Ecto neural progenitor cell (in vitro differentiated cells): Measurements from ENCODE around the gene MTCL1.

ENCODE experiments used
- DNase-seq: peaks from one replicate; pipeline ENCODE4 v3.0.0-alpha.2; 2018; ENCODE audit warnings: low spot score

The MTCL1 gene

DNA sequence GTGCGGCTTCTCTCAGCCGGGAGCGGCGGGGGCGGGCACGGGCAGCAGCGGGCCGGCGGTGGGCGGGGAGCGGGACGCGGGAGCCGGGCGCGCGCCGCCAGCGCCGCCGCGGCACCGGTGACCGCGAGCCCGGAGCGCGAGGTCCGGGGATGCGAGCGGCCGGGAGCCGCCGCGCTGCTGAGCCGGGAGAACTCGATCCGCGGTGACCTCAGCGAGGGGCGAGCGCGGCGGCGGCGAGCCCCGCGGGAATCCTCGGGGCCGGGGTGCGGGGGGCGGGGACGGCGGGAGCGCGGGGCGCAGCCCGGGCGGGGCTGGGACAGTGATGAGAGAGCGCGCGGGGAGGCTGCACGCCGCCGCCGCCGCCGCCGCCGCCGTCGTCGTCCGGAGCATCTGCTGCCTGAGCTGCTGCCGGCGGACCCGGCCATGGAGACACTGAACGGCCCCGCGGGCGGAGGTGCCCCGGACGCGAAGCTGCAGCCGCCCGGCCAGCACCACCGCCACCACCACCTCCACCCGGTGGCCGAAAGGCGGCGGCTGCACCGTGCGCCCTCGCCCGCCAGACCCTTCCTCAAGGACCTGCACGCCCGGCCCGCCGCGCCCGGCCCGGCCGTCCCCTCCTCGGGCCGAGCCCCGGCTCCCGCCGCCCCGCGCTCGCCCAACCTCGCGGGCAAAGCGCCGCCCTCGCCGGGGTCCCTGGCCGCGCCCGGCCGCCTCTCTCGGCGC lies at the start of gene MTCL1:
Gene MTCL1 (plus strand): TSS at position 319 of the 723 bp plus-strand sequence. CDS start 105 bp downstream, at position 424.
- peak; percentile 76 for DNase-seq

DNA sequence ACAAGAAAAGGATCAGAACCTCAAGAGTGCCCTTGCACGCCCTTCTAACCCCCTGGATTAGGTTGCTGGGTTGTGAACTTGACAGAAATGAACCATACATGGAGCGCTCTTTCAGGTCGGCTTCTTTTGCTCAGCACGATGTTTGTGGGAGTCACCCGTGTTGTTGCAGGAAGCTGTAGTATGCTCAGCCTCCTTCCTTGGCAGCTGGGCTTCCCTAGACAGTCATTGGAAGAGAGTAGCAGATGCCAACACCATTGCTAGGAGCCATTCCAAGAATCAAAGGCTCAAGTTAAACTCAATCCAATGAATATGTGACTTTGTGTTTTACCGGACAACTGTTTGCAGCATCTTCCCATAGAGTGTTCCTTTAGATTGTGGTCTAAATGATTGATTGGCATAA lies 49.1 kb upstream of the MTCL1 start:
- no peak for DNase-seq

DNA sequence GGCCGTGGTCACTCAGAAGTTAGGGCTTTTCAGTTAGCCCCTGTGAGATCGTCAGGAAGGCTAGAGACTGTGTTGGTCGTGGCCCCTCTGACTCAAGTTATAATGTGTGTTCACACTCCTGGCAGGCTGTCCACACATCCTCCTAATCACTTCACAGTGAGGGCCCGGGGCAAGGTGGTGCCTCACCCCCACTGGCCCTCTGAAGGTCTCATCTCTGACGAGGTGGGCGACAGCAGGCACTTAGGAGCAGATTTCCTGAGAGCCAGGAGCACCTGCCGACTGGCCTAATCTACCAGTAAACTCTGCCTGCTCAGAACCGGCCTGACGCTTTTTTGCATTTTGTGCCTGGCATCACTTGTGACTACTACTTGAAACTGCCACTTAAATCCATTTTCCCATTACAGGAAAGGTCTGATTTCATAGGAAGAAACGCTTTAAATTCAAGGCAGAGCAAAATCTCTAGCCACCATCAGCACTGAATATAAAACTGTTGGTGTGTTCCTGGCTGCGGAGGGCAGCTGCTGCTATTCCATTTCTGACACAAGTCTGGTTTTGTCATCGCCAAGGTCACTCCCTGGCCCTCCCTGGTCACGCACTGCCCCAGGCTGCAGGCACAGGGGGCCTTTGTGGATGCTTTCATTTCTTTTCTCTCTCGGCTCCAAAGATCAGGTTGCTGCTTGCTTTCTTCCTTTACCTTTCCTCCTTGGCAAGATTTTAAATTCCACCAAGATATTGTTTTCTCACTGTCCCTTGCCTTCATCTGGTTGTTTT lies 48.1 kb upstream of the MTCL1 start:
- DNase-seq, result no peak

GRCh38 chr18:8657873-8658470 lies 47.4 kb upstream of the MTCL1 start:
- DNase-seq, result no peak

DNA sequence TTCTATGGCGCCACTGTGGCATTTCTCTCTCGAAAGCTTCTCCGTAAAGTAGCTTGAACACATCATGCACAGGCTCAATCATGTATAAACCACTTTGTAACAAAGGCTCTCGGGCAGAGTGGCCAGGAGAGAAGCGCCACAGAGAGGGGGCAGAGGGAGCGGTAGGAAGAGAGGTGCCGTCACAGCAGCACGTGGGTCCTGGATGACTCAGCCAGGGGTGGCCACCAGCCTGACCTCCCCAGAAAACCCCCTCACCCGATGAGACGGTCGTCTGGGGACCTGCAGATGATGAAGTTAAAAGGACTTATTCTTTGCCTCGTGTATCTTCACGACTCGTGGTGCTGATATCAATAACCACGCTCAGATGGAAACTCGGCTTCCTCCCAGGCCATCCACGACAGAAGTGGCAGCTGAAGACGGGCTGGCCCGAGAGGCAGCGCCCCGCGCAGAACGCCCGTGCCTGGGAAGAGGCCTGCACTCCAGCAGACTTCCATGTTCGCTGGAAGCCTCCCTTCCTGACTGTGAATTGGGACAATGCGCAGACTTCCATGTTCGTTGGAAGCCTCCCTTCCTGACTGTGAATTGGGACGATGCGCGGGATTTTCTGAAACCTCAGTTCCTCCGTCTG lies 46.4 kb upstream of the MTCL1 start:
- no peak for DNase-seq

DNA sequence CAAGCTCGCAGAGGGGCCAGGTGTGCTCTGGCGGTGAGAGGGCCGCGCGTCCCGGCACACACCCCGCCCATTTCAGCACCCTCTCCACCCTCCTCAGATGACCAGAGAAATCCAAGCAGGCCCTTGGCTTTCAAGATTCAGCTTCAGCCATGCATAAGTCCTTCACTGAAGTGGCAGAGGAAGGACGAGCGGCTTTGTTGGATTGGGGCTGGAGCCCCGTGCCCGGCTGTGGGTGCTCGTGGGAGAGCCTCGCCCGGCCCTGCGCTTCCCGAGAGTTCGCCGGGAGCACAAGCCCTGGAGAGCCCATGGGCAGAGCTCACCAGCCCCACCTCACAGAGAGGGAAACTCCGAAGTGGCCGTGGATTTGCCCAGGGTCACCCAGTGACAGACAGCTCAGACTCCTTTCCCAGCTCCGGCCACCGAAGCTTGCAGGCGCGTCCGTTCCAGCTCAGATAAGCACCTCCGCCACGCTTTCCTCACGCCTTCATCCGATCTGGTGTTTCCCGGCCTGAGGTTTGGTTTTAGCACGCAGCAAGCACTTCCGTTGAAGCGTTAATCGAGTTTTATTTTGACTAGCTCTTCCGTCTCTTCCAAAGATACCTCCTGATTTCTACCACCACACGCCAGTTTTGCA lies 45.6 kb upstream of the MTCL1 start:
- no peak for DNase-seq

DNA sequence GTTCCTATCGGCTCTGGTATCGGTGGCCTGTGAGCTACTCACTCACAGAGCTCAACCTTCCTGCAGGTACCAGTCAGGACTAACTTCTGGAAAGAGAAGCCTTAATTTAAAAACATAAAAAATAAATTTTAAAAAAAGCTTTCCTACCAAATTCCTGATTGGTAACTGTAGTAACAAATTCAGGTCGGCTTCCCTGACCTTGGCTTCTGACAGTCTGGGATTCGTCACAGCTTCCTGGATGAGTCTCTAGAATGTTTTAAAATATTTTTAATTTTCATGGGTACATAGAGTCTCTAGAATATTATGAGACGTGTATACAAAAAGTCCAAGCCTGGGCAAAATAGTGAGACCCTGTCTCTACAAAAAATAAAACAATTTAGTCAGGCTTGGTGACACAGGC lies 45.0 kb upstream of the MTCL1 start:
- no peak for DNase-seq

- DNase-seq, result peak; percentile 79
These were observed 43.4 kb upstream of the MTCL1 start for GRCh38 chr18:8661754-8662559.

GRCh38 chr18:8662560-8663255 lies 42.6 kb upstream of the MTCL1 start:
- no peak for DNase-seq

DNA sequence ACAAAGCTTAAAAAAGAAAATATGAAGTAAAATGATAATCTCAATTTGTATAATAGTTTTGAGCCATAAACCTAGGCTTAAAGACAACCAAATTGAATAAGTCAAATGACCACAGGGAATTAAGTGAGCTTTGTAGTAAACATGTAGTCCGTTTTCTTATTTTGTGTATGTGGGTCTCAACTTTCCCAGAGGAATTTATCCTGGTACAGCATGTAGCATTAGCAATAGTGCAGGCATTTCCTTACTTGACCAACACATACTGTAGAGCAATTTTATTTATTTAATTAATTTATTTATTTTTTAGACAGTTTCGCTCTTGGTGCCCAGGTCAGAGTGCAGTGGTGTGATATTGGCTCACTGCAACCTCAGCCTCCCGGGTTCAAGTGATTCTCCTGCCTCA lies 37.5 kb upstream of the MTCL1 start:
- DNase-seq, result no peak

DNA sequence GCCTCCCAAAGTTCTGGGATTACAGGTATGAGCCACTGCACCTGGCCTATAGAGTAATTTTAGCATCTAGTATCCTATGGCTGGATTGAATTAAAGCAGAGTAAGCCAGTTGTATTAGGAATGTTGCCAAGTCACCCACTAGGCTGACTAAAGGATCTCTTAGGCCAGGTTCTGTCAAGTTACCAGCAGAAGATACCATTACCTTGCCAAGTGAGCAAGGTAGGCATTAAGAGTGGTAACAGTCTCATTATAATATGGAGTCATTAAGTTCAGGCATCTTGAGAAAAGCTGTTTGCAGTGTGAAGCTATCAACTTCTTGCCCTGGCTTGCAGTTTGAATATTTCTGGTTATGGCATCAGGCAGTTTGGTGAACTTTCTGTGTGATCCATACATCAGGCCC lies 37.0 kb upstream of the MTCL1 start:
- no peak for DNase-seq

DNA sequence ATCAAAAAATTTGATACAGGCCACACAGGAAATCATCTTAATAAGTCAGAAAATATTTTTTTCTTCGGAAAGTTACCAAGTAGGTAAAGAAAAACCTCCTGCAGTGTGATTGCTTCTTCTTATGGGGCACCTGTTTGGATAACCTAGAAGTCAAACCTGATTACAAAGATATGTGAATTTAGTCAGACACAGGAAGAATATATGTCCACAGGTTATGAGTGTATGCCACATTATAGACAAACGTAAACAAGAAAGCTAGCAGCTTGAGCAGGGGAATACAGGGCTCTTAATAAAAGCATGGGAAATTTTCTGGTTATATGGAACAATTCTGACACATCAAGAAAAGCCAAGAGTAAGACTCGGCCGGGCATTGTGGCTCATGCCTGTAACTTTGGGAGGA lies 35.8 kb upstream of the MTCL1 start:
- DNase-seq, result no peak

DNA sequence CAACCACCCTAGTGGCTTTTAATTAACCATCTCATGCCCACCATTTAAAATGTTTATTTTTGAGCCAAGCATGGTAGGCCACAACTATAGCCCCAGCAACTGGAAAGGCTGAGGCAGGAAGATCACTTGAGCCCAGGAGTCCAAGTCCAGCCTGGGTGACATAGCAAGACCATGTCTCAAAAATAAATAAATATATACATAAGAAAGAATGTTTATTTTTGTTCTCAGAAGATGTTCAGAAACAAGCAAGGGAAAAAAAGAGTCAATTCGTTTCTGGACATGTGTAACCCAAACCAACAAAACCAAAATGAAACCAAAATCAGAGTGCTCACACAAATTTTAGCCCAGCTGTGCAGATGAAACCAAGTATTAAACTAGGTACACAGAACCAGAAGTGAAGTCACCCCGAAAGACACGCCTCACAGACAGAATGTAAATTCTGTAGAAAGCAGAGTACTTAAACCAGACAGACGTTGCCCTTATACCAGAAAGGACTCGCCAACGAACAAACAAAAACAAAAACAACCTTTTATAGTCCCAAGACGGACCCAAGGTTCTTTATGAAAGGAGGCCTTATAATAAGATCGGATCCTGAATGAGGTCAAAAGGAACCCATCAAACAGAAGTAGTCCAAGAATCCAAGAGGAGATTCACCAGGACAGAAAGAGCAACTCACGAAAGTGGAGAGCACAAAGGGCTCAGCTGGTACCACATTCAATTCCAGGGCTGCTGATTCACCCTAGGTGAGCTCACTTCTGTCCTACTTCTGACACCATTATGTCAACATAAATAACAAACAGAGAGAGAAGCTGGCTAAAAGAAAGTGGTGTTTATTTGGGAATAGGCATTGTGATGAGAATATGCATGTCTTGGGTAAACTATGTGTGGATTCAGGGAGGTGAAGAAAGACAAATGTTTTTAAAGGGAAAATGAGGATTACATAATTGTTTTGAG lies 31.8 kb upstream of the MTCL1 start:
- DNase-seq, result no peak

DNA sequence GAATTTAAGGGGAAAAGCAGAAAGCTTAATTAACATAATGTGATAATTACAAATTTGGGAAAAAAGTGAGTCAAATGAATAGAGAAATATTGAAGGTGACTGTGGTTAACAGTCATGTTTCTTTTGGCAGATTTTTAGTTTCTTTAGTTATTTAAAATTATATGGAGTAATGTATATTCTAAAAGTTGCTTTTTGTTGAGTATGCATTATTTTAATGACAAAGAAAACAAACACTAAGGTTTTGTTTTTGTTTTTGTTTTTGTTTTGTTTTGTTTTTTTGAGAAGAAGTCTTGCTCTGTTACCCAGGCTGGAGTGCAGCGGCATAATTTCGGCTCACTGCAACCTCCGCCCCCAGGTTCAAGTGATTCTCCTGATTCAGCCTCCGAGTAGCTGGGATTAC lies 30.3 kb upstream of the MTCL1 start:
- no peak for DNase-seq

DNA sequence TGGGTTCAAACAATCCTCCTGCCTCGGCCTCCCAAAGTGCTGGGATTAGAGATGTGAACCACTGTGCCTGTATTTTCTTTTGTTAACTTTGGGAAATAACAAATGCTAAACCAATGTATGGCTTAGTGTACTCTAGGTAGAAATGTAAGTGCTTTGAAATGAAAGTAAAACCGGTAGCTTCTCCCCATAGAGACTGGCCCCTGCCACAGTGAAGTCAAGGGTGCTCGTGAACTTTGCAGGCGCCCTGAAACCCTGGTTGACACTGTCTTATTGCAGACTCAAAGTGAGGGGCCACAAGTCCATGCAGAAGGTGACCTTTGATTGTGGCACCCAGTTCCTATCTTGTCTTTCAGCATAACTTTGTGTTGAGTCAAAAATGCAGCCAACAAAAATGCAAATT lies 24.2 kb upstream of the MTCL1 start:
- DNase-seq, result no peak

DNA sequence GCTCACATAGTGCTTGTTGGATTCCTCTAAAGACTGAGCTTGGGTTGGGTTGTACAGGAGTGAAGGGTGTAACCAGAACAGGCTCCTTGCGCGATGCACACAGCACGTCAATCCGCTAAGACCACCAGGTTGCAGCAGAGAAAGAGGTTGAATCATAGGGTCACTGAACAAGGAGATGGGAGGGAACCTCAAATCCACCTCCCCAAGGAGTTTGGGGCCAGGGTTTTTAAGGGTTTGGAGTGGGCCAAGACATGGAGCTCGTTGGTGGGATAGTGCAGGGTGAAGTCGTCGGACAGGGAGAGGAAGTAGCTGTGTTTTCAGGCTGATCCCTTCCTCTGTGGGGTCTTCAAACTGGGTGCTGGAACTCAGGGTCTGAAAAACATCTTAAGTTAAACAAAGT lies 20.8 kb upstream of the MTCL1 start:
- DNase-seq, result no peak

DNA sequence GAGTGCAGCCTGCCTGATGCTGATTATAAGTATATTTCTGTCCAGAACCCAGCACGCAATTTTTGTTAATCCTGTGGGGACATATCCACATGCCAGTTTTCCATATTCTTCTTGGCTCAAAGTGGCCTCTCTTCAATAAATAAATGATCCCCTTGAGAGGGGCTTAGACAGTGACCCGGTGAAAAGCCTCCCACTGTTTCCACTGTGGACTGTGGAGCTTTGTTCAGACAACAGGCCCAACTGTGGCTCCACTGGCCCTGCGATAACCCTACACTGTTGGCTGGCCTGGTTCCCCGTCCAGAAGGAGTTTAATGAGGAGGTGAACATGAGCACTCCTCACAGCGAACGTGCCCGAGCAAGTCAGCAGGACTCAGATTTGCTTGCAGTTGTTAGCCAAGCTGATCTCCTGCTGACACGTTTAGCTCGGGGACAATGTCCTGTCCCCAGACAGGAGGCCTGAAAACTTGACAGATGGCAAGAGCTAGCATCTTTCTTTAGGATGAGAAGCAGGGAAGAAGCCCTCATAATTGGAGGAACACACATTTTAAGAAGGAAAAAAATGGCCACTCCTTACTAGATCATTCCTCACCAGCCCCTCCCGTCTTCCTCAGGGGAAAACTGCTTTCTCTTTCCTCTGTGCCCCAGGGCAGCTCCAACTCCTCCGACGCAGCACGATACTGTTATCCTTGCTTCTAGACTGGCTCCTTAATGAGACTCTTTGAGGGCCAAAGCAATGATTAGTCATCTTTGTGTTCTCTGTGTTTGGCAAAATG lies 20.0 kb upstream of the MTCL1 start:
- no peak for DNase-seq

GRCh38 chr18:8685914-8686216 lies 19.5 kb upstream of the MTCL1 start:
- no peak for DNase-seq

- DNase-seq, result no peak
These were observed 18.7 kb upstream of the MTCL1 start for GRCh38 chr18:8686611-8687010.
